B cell (primary cell): ENCODE results near the gene GPR22. TPM values are rescaled to one million over a fixed set of nuclear protein-coding genes. Genes with fewer than 3 reads are reported as not detected.

Source experiments
- ATAC-seq: fragments of 200-7000 bp; cut with Tn5 transposase; one replicate; pipeline ENCODE4 v1.10.0; 2021; ENCODE audit warnings: low read depth, mild to moderate bottlenecking, moderate number of reproducible peaks, moderate library complexity
- CTCF ChIA-PET: fragments of 350-600 bp; sonication (Branson Sonifier 250); formaldehyde crosslinking; loops from one replicate; lab custom pipeline; 2021; ENCODE audit warnings: antibody characterized with exemption, inconsistent platforms; lab: Charles Lee
- POLR2A ChIA-PET: fragments of 350-600 bp; sonication (Branson Sonifier 250); formaldehyde crosslinking; loops from one replicate; lab custom pipeline; 2021; ENCODE audit warnings: antibody characterized with exemption; lab: Charles Lee
- DNase-seq: peaks from one replicate; pipeline ENCODE4 v3.0.0; 2013
- H2AFZ ChIP-seq: 2 replicates; pipeline ENCODE4 v1.6.1; 2012; ENCODE audit warnings: mild to moderate bottlenecking, low read depth, low read length; ENCODE audit not compliant: insufficient read depth, poor library complexity, severe bottlenecking
- H3K27ac ChIP-seq, 2 donors: 1 replicate in 1 of 2; 2 replicates in 1 of 2; pipeline ENCODE4 v1.5.1; 2012 to 2013; ENCODE audit warnings: low read length in 2 of 2, mild to moderate bottlenecking in 2 of 2, moderate library complexity in 1 of 2
- H3K27me3 ChIP-seq, 4 experiments: fragments of 200-600 bp in 1 of 4; sonication (generic) in 1 of 4; replicated peaks in 1 of 4; 1 replicate in 2 of 4; 2 replicates in 2 of 4; pipeline versions ENCODE4 v1.6.1 to v1.7.0; 2013 to 2016; ENCODE audit warnings: low read length in 3 of 4, mild to moderate bottlenecking in 2 of 4, mixed read lengths in 1 of 4, moderate library complexity in 1 of 4; ENCODE audit not compliant: insufficient read depth in 4 of 4, control insufficient read depth in 3 of 4; ENCODE audit errors: control extremely low read depth in 1 of 4
- H3K36me3 ChIP-seq, 2 experiments: replicated peaks in 1 of 2; 1 replicate in 1 of 2; 2 replicates in 1 of 2; pipeline versions ENCODE4 v1.6.1 to v1.7.1; 2013; ENCODE audit warnings: low read length in 1 of 2; ENCODE audit not compliant: insufficient read depth in 2 of 2, control insufficient read depth in 1 of 2; ENCODE audit errors: control extremely low read depth in 1 of 2, extremely low read depth in 1 of 2
- H3K4me1 ChIP-seq, 2 donors: fragments of 200-600 bp in 1 of 2; sonication (generic) in 1 of 2; 1 replicate in 1 of 2; 2 replicates in 1 of 2; pipeline versions ENCODE4 v1.5.1 to v1.6.1; 2013 to 2017; ENCODE audit warnings: low read length in 2 of 2; ENCODE audit not compliant: control insufficient read depth in 2 of 2, insufficient read depth in 2 of 2
- H3K4me2 ChIP-seq: replicated peaks from 2 replicates; pipeline ENCODE3; 2012; ENCODE audit warnings: mild to moderate bottlenecking, low read depth, low read length; ENCODE audit not compliant: poor library complexity, severe bottlenecking
- H3K4me3 ChIP-seq, 5 experiments: fragments of 200-600 bp in 1 of 5; sonication (generic) in 1 of 5; 1 replicate in 3 of 5; 2 replicates in 2 of 5; pipeline versions ENCODE4 v1.5.1 to v1.7.0; 2011 to 2016; ENCODE audit warnings: low read length in 4 of 5, mild to moderate bottlenecking in 4 of 5, low read depth in 2 of 5, control low read depth in 1 of 5, moderate library complexity in 1 of 5; ENCODE audit not compliant: insufficient read depth in 1 of 5; ENCODE audit errors: control extremely low read depth in 1 of 5, extremely low read depth in 1 of 5
- H3K79me2 ChIP-seq: fragments of 200-600 bp; sonication (generic); one replicate; pipeline ENCODE4 v1.6.0; 2016; ENCODE audit warnings: low read length; ENCODE audit not compliant: control insufficient read depth, insufficient read depth
- H3K9ac ChIP-seq: fragments of 200-600 bp; sonication (generic); 2 replicates; pipeline ENCODE4 v1.6.1; 2017; ENCODE audit warnings: mild to moderate bottlenecking, low read length, moderate library complexity
- H3K9me3 ChIP-seq, 3 donors: one replicate each; pipeline versions ENCODE4 v1.6.1 to v1.7.1; 2013; ENCODE audit warnings: low read length in 2 of 3; ENCODE audit not compliant: control insufficient read depth in 2 of 3, insufficient read depth in 1 of 3; ENCODE audit errors: control extremely low read depth in 1 of 3
- H4K20me1 ChIP-seq: 2 replicates; pipeline ENCODE4 v1.6.0; 2012; ENCODE audit warnings: mild to moderate bottlenecking, low read length; ENCODE audit not compliant: insufficient read depth, control insufficient read depth, poor library complexity, severe bottlenecking
- H3K27ac Mint-ChIP-seq: one replicate; pipeline ENCODE4 v1.8.0; 2021; ENCODE audit warnings: mixed read lengths
- H3K27me3 Mint-ChIP-seq: one replicate; pipeline ENCODE4 v1.8.0; 2021; ENCODE audit warnings: mixed read lengths
- H3K4me1 Mint-ChIP-seq: one replicate; pipeline ENCODE4 v1.8.0; 2021; ENCODE audit warnings: mixed read lengths
- H3K4me3 Mint-ChIP-seq: one replicate; pipeline ENCODE4 v1.8.0; 2021; ENCODE audit warnings: mixed read lengths
- H3K9me3 Mint-ChIP-seq: one replicate; pipeline ENCODE4 v1.8.0; 2022; ENCODE audit warnings: mixed read lengths; ENCODE audit not compliant: insufficient read depth
- EZH2 ChIP-seq: IDR thresholded peaks from 2 replicates; pipeline ENCODE4 v1.6.1; 2012; ENCODE audit warnings: borderline replicate concordance, low read depth, mild to moderate bottlenecking, moderate library complexity, low read length; ENCODE audit not compliant: insufficient read depth, poor library complexity, severe bottlenecking
- WGBS: methylation state at CpG from one replicate; pipeline ENCODE4 v1.1.5; 2013; ENCODE audit warnings: missing lambda C conversion rate; ENCODE audit not compliant: insufficient coverage; 5-methylcytosine and 5-hydroxymethylcytosine counted together
- intact Hi-C: fragments of 100-400 bp; cut with micrococcal nuclease; formaldehyde crosslinking; loops from one replicate; pipeline ENCODE4 v1.10.0; 2022
- polyA plus RNA-seq: library from polyadenylated mRNA; depleted of rRNA; stranded (reverse); fragments of >200 nt; gene quantifications from 2 replicates; pipeline ENCODE4 v1.2.3, GENCODE V29; 2012
- total RNA-seq, 2 donors: library from RNA; stranded (reverse); fragments of 120-200 nt in 1 of 2; gene quantifications; 1 replicate in 1 of 2; 2 replicates in 1 of 2; pipeline versions ENCODE4 v1.2.3 to v1.2.4, GENCODE V29; 2013 to 2022
- TF ChIP-seq, protein P1 (sequence below): fragments of 200-600 bp; IDR thresholded peaks from one replicate; pipeline ENCODE4 v1.8.0; 2022; ENCODE audit warnings: antibody characterized with exemption, mild to moderate bottlenecking

GPR22 gene
- total and polyA plus RNA-seq, 2 donors (not counting 1 experiment from before 2014, with no cell fraction given) = not detected

GRCh38 chr7:107439025-107439424 is 30.8 kb upstream of the GPR22 start:
- H3K4me2 ChIP-seq = no peak overlapping the region
- H3K9me3 ChIP-seq = peaks cover 2 to 7% (median 2%) of the 10 kb centered on the region in 3 donors
- ChIA-PET CTCF (no interaction called here), POLR2A (no interaction called here)
- Mint-ChIP-seq H3K4me3 (no peak overlapping the region), H3K4me1 (no peaks in the 10 kb centered on the region), H3K27ac (no peak overlapping the region), H3K9me3 (peaks cover 6% of the 10 kb centered on the region), H3K27me3 (no peaks in the 10 kb centered on the region)
- 98% methylated on average over 3 of the region's 5 CpGs for WGBS
- no peak for ATAC-seq
- H3K4me1 ChIP-seq = no peaks in the 10 kb centered on the region
- no peak overlapping the region for H2AFZ ChIP-seq
- H4K20me1 ChIP-seq = no peaks in the 10 kb centered on the region
- intact Hi-C loops = no loop called here
- no peak for TF ChIP-seq EZH2
- TF ChIP-seq, protein P1, sequence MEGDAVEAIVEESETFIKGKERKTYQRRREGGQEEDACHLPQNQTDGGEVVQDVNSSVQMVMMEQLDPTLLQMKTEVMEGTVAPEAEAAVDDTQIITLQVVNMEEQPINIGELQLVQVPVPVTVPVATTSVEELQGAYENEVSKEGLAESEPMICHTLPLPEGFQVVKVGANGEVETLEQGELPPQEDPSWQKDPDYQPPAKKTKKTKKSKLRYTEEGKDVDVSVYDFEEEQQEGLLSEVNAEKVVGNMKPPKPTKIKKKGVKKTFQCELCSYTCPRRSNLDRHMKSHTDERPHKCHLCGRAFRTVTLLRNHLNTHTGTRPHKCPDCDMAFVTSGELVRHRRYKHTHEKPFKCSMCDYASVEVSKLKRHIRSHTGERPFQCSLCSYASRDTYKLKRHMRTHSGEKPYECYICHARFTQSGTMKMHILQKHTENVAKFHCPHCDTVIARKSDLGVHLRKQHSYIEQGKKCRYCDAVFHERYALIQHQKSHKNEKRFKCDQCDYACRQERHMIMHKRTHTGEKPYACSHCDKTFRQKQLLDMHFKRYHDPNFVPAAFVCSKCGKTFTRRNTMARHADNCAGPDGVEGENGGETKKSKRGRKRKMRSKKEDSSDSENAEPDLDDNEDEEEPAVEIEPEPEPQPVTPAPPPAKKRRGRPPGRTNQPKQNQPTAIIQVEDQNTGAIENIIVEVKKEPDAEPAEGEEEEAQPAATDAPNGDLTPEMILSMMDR = no peak
- H3K79me2 ChIP-seq = no peaks in the 10 kb centered on the region
- H3K9ac ChIP-seq = no peak overlapping the region
- H3K27me3 ChIP-seq = no peaks in the 10 kb centered on the region
- H3K4me3 ChIP-seq = no peak overlapping the region
- H3K27ac ChIP-seq = no peak overlapping the region
- DNase-seq = no peak
- H3K36me3 ChIP-seq = peaks cover 3 to 7% of the 10 kb centered on the region in 2 experiments

GRCh38 chr7:107441581-107442422 is 28.1 kb upstream of the GPR22 start:
- Histone ChIP-seq H3K79me2 (no peaks in the 10 kb centered on the region), H3K9me3 (peaks cover 2 to 3% (median 2%) of the 10 kb centered on the region in 3 donors), H3K36me3 (peaks cover 3 to 7% of the 10 kb centered on the region in 2 experiments), H4K20me1 (no peaks in the 10 kb centered on the region), H3K27me3 (no peaks in the 10 kb centered on the region), H2AFZ (no peak overlapping the region), H3K4me2 (no peak overlapping the region), H3K27ac (no peak overlapping the region), H3K4me1 (no peaks in the 10 kb centered on the region), H3K9ac (no peak overlapping the region), H3K4me3 (no peak overlapping the region)
- Mint-ChIP-seq H3K4me3 (no peak overlapping the region), H3K27ac (no peak overlapping the region), H3K9me3 (no peaks in the 10 kb centered on the region), H3K4me1 (no peaks in the 10 kb centered on the region), H3K27me3 (no peaks in the 10 kb centered on the region)
- ChIA-PET CTCF (interaction anchor here (0.6 kb wide), 1 partner anchor 220 kb away, joined by 3 read pairs; no protein-coding TSS in a partner anchor), POLR2A (no interaction called here)
- TF ChIP-seq, protein P1 = no peak
- TF ChIP-seq EZH2 = no peak
- intact Hi-C loops = no loop called here
- no peak for DNase-seq
- ATAC-seq = no peak
